ENCODE measurements around the gene YY1. TPM values are rescaled to one million over a fixed set of nuclear protein-coding genes. Genes with fewer than 3 reads are reported as not detected.

Gene YY1
- total and polyA plus RNA-seq, 2 of the 4 experiments (the other 2 are of a cell fraction), result 21.7 to 29.9 TPM

- ATAC-seq (ENCODE audit: low read depth), result no peak
- H3K27me3 ChIP-seq (ENCODE audit: control insufficient read depth, insufficient read depth, low read length), result no peaks in the 10 kb centered on the region
- no peak overlapping the region for H3K9ac ChIP-seq (ENCODE audit: low read depth, low read length)
- POLR2A ChIA-PET (ENCODE audit: unreplicated experiment), result no interaction called here
- H3K79me1 ChIP-seq (ENCODE audit: low read depth in 1 of 2, low read length in 2 of 2), result no peaks in the 10 kb centered on the region
- no peak overlapping the region for H2AK5ac ChIP-seq (ENCODE audit: low read depth, low read length)
- H4K91ac ChIP-seq (ENCODE audit: insufficient read depth, low read depth, low read length), result no peak overlapping the region
- in situ Hi-C loops (cut with MboI; ENCODE audit: low sequenced_read_pairs), result no loop called here
- no peak overlapping the region for H2BK120ac ChIP-seq (ENCODE audit: low read depth, low read length)
- no peak overlapping the region for H3K4ac ChIP-seq (ENCODE audit: low read depth, low read length)
- no TSS peak for BruUV-seq (replicated peaks)
- H3K4me1 ChIP-seq (ENCODE audit: control insufficient read depth, insufficient read depth, low read length), result peaks cover 4% of the 10 kb centered on the region
- no peak overlapping the region for H2AK9ac ChIP-seq (replicated peaks; ENCODE audit: low read depth, low read length, poor library complexity)
- intact Hi-C loops (cut with micrococcal nuclease), result no loop called here
- H2BK15ac ChIP-seq (ENCODE audit: low read depth, low read length), result no peak overlapping the region
- no peak overlapping the region for H3K4me3 ChIP-seq (ENCODE audit: insufficient read depth, low read depth, low read length)
- no peak for DNase-seq
- no peak overlapping the region for H4K5ac ChIP-seq (ENCODE audit: low read depth, low read length)
- no peak overlapping the region for H3K23ac ChIP-seq (ENCODE audit: low read depth, low read length)
- no peaks in the 10 kb centered on the region for H3K36me3 ChIP-seq (ENCODE audit: control insufficient read depth, insufficient read depth, low read length)
- H4K8ac ChIP-seq (ENCODE audit: low read depth in 2 of 2, low read length in 2 of 2), result no peak overlapping the region
- CTCF ChIA-PET, result interaction anchor here (0.7 kb wide), 1 partner anchor 10 kb away, joined by 3 read pairs; no protein-coding TSS in a partner anchor
- no peak overlapping the region for H3K14ac ChIP-seq (replicated peaks; ENCODE audit: low read depth, low read length)
- no peaks in the 10 kb centered on the region for H4K20me1 ChIP-seq (ENCODE audit: insufficient read depth, low read length)
- H3K9me1 ChIP-seq (ENCODE audit: insufficient read depth, low read length), result no peaks in the 10 kb centered on the region
- dilution Hi-C loops (cut with HindIII; ENCODE audit: low sequenced_read_pairs, unreplicated experiment), result no loop called here
- no peaks in the 10 kb centered on the region for H3K9me3 ChIP-seq (ENCODE audit: control insufficient read depth, insufficient read depth, low read length)
- H3K18ac ChIP-seq (ENCODE audit: low read depth, low read length), result no peak overlapping the region
- no peak overlapping the region for H3K56ac ChIP-seq (ENCODE audit: extremely low read depth, insufficient read depth, low read length)
- no peak for TF ChIP-seq MAZ (IDR thresholded peaks at IDR 0.05; ENCODE audit: borderline replicate concordance, low read depth, low read length)
- no peak for TF ChIP-seq CEBPB (IDR thresholded peaks at IDR 0.05; ENCODE audit: low read depth, low read length)
- H2AFZ ChIP-seq (replicated peaks; ENCODE audit: low read length, poor library complexity), result no peak overlapping the region
- no peak overlapping the region for H3K4me2 ChIP-seq (ENCODE audit: low read depth, low read length)
- no peak overlapping the region for H2BK5ac ChIP-seq (ENCODE audit: low read depth, low read length, poor library complexity, severe bottlenecking)
- WGBS, 2 experiments (ENCODE audit: extremely low coverage in 2 of 2, insufficient read length in 1 of 2), result no CpG with 5 or more reads among the region's 4 CpGs
- H3K27ac ChIP-seq (ENCODE audit: insufficient read depth, low read length), result no peak overlapping the region
- H2BK20ac ChIP-seq (ENCODE audit: low read depth, low read length), result no peak overlapping the region
Observed at GRCh38 chr14:100202712-100203111, 36.2 kb upstream of the YY1 start.
